Lung (tissue), 12 donors: ENCODE results near the gene CPXM2. TPM values are rescaled to one million over a fixed set of nuclear protein-coding genes. Genes with fewer than 3 reads are reported as not detected.

Source experiments
- ATAC-seq: fragments of 200-7000 bp; cut with Tn5 transposase; one replicate; pipeline ENCODE4 v1.9.1; 2020; ENCODE audit warnings: moderate number of reproducible peaks; ENCODE audit not compliant: insufficient read depth, low FRiP score
- DNase-seq, 3 donors: peaks; one replicate each; pipeline ENCODE4 v3.0.0-alpha.2; 2013 to 2017
- H3K27ac ChIP-seq, 2 donors: one replicate each; pipeline ENCODE4 v1.5.1; 2013; ENCODE audit warnings: mild to moderate bottlenecking in 2 of 2, moderate library complexity in 2 of 2, control low read depth in 1 of 2, inconsistent platforms in 1 of 2, low read depth in 1 of 2, low read length in 1 of 2
- H3K27me3 ChIP-seq, 3 donors: one replicate each; pipeline ENCODE4 v1.5.1; 2013; ENCODE audit warnings: low read length in 2 of 3; ENCODE audit not compliant: control insufficient read depth in 3 of 3, insufficient read depth in 3 of 3
- H3K36me3 ChIP-seq, 4 donors: one replicate each; pipeline ENCODE4 v1.5.1; 2013; ENCODE audit warnings: low read length in 4 of 4, mild to moderate bottlenecking in 1 of 4, moderate library complexity in 1 of 4; ENCODE audit not compliant: control insufficient read depth in 4 of 4, insufficient read depth in 4 of 4
- H3K4me1 ChIP-seq, 5 donors: one replicate each; pipeline ENCODE4 v1.5.1; 2013; ENCODE audit warnings: low read length in 5 of 5, mild to moderate bottlenecking in 2 of 5, moderate library complexity in 1 of 5; ENCODE audit not compliant: control insufficient read depth in 5 of 5, insufficient read depth in 5 of 5
- H3K4me3 ChIP-seq: one replicate; pipeline ENCODE4 v1.5.1; 2013; ENCODE audit warnings: mild to moderate bottlenecking, control low read depth, moderate library complexity
- H3K9ac ChIP-seq, 2 donors: one replicate each; pipeline ENCODE4 v1.5.1; 2013; ENCODE audit warnings: low read length in 2 of 2, control low read depth in 1 of 2; ENCODE audit not compliant: insufficient read depth in 1 of 2
- H3K9me3 ChIP-seq, 4 donors: one replicate each; pipeline ENCODE4 v1.5.1; 2013; ENCODE audit warnings: low read length in 3 of 4, mild to moderate bottlenecking in 1 of 4, moderate library complexity in 1 of 4; ENCODE audit not compliant: control insufficient read depth in 4 of 4, insufficient read depth in 3 of 4
- CTCF ChIP-seq: IDR thresholded peaks from 2 replicates; pipeline ENCODE4 v1.5.1; 2012; ENCODE audit warnings: mild to moderate bottlenecking; ENCODE audit errors: control extremely low read depth, extremely low read depth
- WGBS, 2 donors: extraction: QIAGEN DNeasy Blood & Tissue Kit; methylation state at CpG; one replicate each; pipeline ENCODE4 v1.1.7; 2013; 5-methylcytosine and 5-hydroxymethylcytosine counted together
- polyA plus RNA-seq, 2 donors: library from polyadenylated mRNA; stranded (reverse); fragments of 200-250 nt; gene quantifications; one replicate each; pipeline ENCODE4 v1.2.1, GENCODE V29; 2013
- total RNA-seq, 2 donors: library from RNA; depleted of rRNA in 1 of 2; stranded (reverse); fragments of >200 nt in 1 of 2; gene quantifications; one replicate each; pipeline ENCODE4 v1.2.1, GENCODE V29; 2014 to 2021
- donor health status: control.
- donor health status: control.
- donor health status: Bipolar disorder and iron deficiency.
- donor health status: healthy.
- donor health status: DM: yes; HTN: yes; CAD: no.

The CPXM2 gene
- total and polyA plus RNA-seq, 4 donors: 0.66 to 5.0 (median 2.1) TPM

- TF ChIP-seq CTCF: no peak
- H3K9ac ChIP-seq: no peak overlapping the region
- ATAC-seq (no peak), DNase-seq (no peak)
- 67 to 85% methylated on average over 7 of the region's 7 CpGs for WGBS, 2 donors
- peaks cover 0 to 6% (median 5%) of the 10 kb centered on the region in 3 donors for H3K27me3 ChIP-seq
- H3K4me1 ChIP-seq: no peaks in the 10 kb centered on the region
- no peak overlapping the region for H3K4me3 ChIP-seq
- no peaks in the 10 kb centered on the region for H3K36me3 ChIP-seq
- H3K9me3 ChIP-seq: peaks cover 0 to 35% (median 1%) of the 10 kb centered on the region in 4 donors
- no peak overlapping the region for H3K27ac ChIP-seq
Measured at GRCh38 chr10:123929791-123930190, 38.2 kb upstream of the CPXM2 start.

GRCh38 chr10:123928427-123928826 lies 36.8 kb upstream of the CPXM2 start:
- DNase-seq: no peak
- ATAC-seq: no peak
- peaks cover 0 to 6% (median 5%) of the 10 kb centered on the region in 3 donors for H3K27me3 ChIP-seq
- no peak overlapping the region for H3K4me3 ChIP-seq
- no peak for TF ChIP-seq CTCF
- H3K4me1 ChIP-seq: no peaks in the 10 kb centered on the region
- H3K36me3 ChIP-seq: no peaks in the 10 kb centered on the region
- H3K27ac ChIP-seq: no peak overlapping the region
- 84 to 91% methylated on average over 2 of the region's 2 CpGs for WGBS, 2 donors
- peaks cover 0 to 27% (median 1%) of the 10 kb centered on the region in 4 donors for H3K9me3 ChIP-seq
- no peak overlapping the region for H3K9ac ChIP-seq

GRCh38 chr10:123926401-123927264 lies 35.0 kb upstream of the CPXM2 start:
- Histone ChIP-seq H3K27ac (no peak overlapping the region), H3K4me1 (no peaks in the 10 kb centered on the region), H3K9ac (no peak overlapping the region), H3K4me3 (no peak overlapping the region), H3K27me3 (peaks cover 0 to 9% (median 5%) of the 10 kb centered on the region in 3 donors), H3K36me3 (no peaks in the 10 kb centered on the region), H3K9me3 (peaks cover 0 to 21% (median 1%) of the 10 kb centered on the region in 4 donors)
- WGBS, 2 donors: 62 to 72% methylated on average over 7 of the region's 7 CpGs
- DNase-seq (no peak), ATAC-seq (no peak)
- no peak for TF ChIP-seq CTCF
